Osteoblast (primary cell): ENCODE measurements around the gene SLC25A39. TPM values are rescaled to one million over a fixed set of nuclear protein-coding genes. Genes with fewer than 3 reads are reported as not detected.

Experiments
- DNase-seq: peaks from one replicate; pipeline ENCODE4 v3.0.0; 2011; ENCODE audit warnings: low spot score, mixed read lengths; ENCODE audit not compliant: insufficient read length; ENCODE audit errors: missing footprints
- H2AFZ ChIP-seq: 2 replicates; pipeline ENCODE4 v1.6.0; 2011; ENCODE audit warnings: mild to moderate bottlenecking, low read length
- H3K27ac ChIP-seq: 2 replicates; pipeline ENCODE4 v1.5.1; 2011; ENCODE audit warnings: mild to moderate bottlenecking, low read depth, low read length, moderate library complexity
- H3K27me3 ChIP-seq: 2 replicates; pipeline ENCODE4 v1.6.0; 2012; ENCODE audit warnings: mild to moderate bottlenecking, control low read depth, inconsistent platforms, low read length, moderate library complexity; ENCODE audit not compliant: insufficient read depth
- H3K36me3 ChIP-seq: 2 replicates; pipeline ENCODE4 v1.5.1; 2011; ENCODE audit warnings: mild to moderate bottlenecking, low read length, control low read depth, moderate library complexity; ENCODE audit not compliant: insufficient read depth
- H3K4me1 ChIP-seq: 2 replicates; pipeline ENCODE4 v1.5.1; 2011; ENCODE audit warnings: mild to moderate bottlenecking, low read length, control low read depth, moderate library complexity; ENCODE audit not compliant: insufficient read depth
- H3K4me2 ChIP-seq: 2 replicates; pipeline ENCODE4 v1.6.0; 2011; ENCODE audit warnings: mild to moderate bottlenecking, low read length; ENCODE audit not compliant: insufficient read depth
- H3K4me3 ChIP-seq: fragments of 200-600 bp; sonication (generic); 3 replicates; pipeline ENCODE4 v1.5.1; 2012; ENCODE audit warnings: mild to moderate bottlenecking, low read length, inconsistent platforms; ENCODE audit not compliant: insufficient read depth
- H3K79me2 ChIP-seq: 2 replicates; pipeline ENCODE4 v1.6.0; 2012; ENCODE audit warnings: mild to moderate bottlenecking, low read length, control low read depth, inconsistent platforms; ENCODE audit not compliant: insufficient read depth
- H3K9me3 ChIP-seq: 2 replicates; pipeline ENCODE4 v1.5.1; 2011; ENCODE audit warnings: low read depth, low read length, control low read depth
- H4K20me1 ChIP-seq: 2 replicates; pipeline ENCODE4 v1.6.0; 2012; ENCODE audit warnings: mild to moderate bottlenecking, low read length, control low read depth; ENCODE audit not compliant: insufficient read depth
- total RNA-seq: library from RNA; depleted of rRNA; stranded (reverse); fragments of >200 nt; gene quantifications from 2 replicates; pipeline ENCODE4 v1.2.3, GENCODE V29; 2012
- TF ChIP-seq, protein P1 (sequence below): IDR thresholded peaks from 2 replicates; pipeline ENCODE4 v1.5.1; 2011; ENCODE audit warnings: mild to moderate bottlenecking, low read depth, low read length, moderate library complexity; ENCODE audit errors: extremely low read depth

SLC25A39 gene
- total RNA-seq, 1 donor: 60.1 TPM

DNA sequence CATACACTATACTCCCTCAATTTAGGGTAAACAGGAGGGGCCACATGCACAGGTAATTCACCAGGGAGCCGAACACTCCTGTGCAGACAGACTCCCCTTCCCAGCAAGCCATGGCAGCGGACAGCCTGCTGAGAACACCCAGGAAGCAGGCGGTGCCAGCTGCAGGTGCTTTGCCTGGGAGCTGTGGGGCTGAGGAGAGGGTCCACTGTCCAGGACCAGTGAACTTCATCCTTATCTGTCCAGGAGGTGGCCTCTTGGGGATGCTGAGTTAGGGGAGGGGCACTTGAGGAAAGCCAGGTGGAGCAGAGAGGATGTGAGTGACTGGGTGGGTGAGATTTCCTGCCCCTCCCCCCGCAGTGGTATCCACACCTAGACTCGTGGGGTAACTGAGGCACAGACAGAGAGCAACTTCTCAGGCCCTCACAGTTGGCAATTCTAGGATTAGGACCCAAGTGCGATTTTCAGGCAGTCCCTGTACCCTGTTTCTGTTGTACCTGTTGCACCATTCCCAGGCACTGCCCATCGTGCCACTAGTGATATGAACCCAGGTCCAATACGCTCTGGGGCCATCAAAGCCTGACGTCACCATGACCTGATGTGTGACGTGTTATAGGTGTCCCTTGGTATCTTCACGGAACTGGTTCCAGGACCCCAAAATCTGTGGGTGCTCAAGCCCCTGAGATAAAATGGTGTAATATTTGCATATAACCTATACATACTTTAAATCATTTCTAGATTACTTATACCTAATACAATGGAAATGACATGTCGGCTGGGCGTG lies 21.6 kb upstream of the SLC25A39 start:
- peaks cover 28% of the 10 kb centered on the region for H3K79me2 ChIP-seq
- H3K9me3 ChIP-seq: no peaks in the 10 kb centered on the region
- peaks cover 12% of the 10 kb centered on the region for H4K20me1 ChIP-seq
- H2AFZ ChIP-seq: peak overlapping the region; percentile 35
- H3K4me2 ChIP-seq: peak overlapping the region; percentile 95
- H3K27me3 ChIP-seq: no peaks in the 10 kb centered on the region
- H3K27ac ChIP-seq: no peak overlapping the region
- DNase-seq: peak; percentile 62
- H3K4me1 ChIP-seq: peaks cover 15% of the 10 kb centered on the region
- H3K36me3 ChIP-seq: peaks cover 4% of the 10 kb centered on the region
- H3K4me3 ChIP-seq: peak overlapping the region; percentile 90
- TF ChIP-seq, protein P1, sequence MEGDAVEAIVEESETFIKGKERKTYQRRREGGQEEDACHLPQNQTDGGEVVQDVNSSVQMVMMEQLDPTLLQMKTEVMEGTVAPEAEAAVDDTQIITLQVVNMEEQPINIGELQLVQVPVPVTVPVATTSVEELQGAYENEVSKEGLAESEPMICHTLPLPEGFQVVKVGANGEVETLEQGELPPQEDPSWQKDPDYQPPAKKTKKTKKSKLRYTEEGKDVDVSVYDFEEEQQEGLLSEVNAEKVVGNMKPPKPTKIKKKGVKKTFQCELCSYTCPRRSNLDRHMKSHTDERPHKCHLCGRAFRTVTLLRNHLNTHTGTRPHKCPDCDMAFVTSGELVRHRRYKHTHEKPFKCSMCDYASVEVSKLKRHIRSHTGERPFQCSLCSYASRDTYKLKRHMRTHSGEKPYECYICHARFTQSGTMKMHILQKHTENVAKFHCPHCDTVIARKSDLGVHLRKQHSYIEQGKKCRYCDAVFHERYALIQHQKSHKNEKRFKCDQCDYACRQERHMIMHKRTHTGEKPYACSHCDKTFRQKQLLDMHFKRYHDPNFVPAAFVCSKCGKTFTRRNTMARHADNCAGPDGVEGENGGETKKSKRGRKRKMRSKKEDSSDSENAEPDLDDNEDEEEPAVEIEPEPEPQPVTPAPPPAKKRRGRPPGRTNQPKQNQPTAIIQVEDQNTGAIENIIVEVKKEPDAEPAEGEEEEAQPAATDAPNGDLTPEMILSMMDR: no peak

DNA sequence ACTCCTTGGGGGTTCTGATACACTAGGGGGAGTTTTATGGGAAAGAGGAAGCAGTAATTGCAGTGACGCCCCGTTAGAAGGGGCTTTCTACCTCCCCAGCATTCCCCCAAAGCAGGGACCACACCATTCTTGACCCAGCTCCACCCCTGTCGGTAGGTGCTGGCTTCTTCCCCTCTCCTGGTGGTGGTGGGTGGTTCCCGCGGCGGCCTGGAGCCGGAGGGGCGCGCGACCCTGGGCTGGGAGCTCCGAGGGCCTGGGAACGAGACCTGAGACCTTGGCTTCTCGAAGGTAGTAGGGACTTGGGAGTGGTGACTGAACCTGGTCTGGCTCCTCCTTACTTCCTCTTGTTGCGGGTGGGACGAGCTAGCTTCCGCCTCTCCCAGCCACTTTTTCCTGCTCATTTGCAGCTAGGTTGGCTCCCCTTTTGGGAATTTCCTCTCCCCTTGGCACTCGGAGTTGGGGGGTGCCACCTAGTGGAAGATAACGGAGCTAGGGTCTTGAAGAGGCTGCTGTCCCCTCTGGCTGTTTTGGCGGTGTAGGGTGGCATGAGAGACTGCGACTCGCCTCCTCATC lies 20.9 kb upstream of the SLC25A39 start:
- no peaks in the 10 kb centered on the region for H3K27me3 ChIP-seq
- peak overlapping the region; percentile 17 for H3K27ac ChIP-seq
- peak; percentile 90 for DNase-seq
- H3K9me3 ChIP-seq: no peaks in the 10 kb centered on the region
- TF ChIP-seq, protein P1: peak; percentile 49
- peaks cover 28% of the 10 kb centered on the region for H3K79me2 ChIP-seq
- H3K4me1 ChIP-seq: peaks cover 15% of the 10 kb centered on the region
- H3K4me3 ChIP-seq: peak overlapping the region; percentile 90
- H4K20me1 ChIP-seq: peaks cover 12% of the 10 kb centered on the region
- peak overlapping the region; percentile 95 for H3K4me2 ChIP-seq
- peak overlapping the region; percentile 35 for H2AFZ ChIP-seq
- no peaks in the 10 kb centered on the region for H3K36me3 ChIP-seq

DNA sequence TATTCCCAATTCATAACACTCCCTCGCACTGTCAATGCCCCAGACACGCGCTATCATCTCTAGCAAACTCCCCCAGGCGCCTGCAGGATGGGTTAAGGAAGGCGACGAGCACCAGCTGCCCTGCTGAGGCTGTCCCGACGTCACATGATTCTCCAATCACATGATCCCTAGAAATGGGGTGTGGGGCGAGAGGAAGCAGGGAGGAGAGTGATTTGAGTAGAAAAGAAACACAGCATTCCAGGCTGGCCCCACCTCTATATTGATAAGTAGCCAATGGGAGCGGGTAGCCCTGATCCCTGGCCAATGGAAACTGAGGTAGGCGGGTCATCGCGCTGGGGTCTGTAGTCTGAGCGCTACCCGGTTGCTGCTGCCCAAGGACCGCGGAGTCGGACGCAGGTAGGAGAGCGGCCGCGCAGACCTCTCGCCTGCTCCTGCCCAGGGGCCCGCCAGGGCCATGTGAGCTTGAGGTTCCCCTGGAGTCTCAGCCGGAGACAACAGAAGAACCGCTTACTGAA lies 20.4 kb upstream of the SLC25A39 start, which contains the start of gene GRN:
GRN (plus strand) TSS at position 364 of the 515 bp plus-strand sequence. CDS start 3,863 bp downstream, outside the sequence.
- H4K20me1 ChIP-seq: peaks cover 12% of the 10 kb centered on the region
- peak within 1 kb of the TSS; percentile 95 for H3K4me2 ChIP-seq
- TF ChIP-seq, protein P1: no peak
- peaks cover 15% of the 10 kb centered on the region for H3K4me1 ChIP-seq
- H3K4me3 ChIP-seq: peak within 1 kb of the TSS; percentile 90
- no peaks in the 10 kb centered on the region for H3K36me3 ChIP-seq
- H2AFZ ChIP-seq: peak within 1 kb of the TSS; percentile 90
- H3K27ac ChIP-seq: peak within 1 kb of the TSS; percentile 17
- H3K27me3 ChIP-seq: no peaks in the 10 kb centered on the region
- DNase-seq: peak; percentile 100
- H3K79me2 ChIP-seq: peaks cover 28% of the 10 kb centered on the region
- H3K9me3 ChIP-seq: no peaks in the 10 kb centered on the region
